Measurements from ENCODE around the gene KCNAB1. TPM values are rescaled to one million over a fixed set of nuclear protein-coding genes. Genes with fewer than 3 reads are reported as not detected.
A peak's percentile ranks its signal among the peaks of the same experiment; 100 is the strongest.

The KCNAB1 gene
- total RNA-seq, 2 donors from 2014 or later: 0.07 to 0.74 TPM

- H3K36me3 ChIP-seq: no peaks in the 10 kb centered on the region
- H3K4me3 ChIP-seq: no peak overlapping the region
- no peaks in the 10 kb centered on the region for H3K4me1 ChIP-seq
Measured at GRCh38 chr3:156478891-156479290, 358.5 kb downstream of the KCNAB1 start.

DNA sequence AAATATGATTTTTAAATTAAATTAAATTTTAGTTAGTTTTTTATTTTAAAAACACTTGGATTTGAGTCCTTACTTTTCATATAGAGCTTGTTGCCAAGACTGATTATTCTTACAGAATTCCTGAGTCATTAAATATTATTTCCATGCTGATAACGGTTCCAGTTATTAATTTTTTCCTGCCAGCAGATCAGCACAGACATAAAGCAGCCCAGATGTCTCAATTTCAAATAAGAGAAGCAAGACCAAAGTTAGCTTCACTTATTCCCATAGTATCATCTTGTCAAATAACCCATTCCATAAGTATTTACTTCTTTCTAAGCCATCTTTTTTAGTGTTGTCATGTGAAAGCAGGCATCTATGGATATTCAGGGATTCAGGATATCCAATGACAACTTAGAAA is 359.2 kb downstream of the KCNAB1 start:
- Histone ChIP-seq H3K4me1 (no peaks in the 10 kb centered on the region), H3K27me3 (no peaks in the 10 kb centered on the region), H3K4me3 (no peak overlapping the region), H3K9me3 (no peaks in the 10 kb centered on the region), H3K36me3 (no peaks in the 10 kb centered on the region), H3K27ac (no peak overlapping the region), H3K9ac (ENCODE audit: low read depth in 2 of 2, low read length in 2 of 2) (no peak overlapping the region)
- no peak for TF ChIP-seq CTCF (IDR thresholded peaks at IDR 0.05)
- no peak for DNase-seq
- intact Hi-C loops (cut with DNase I): no loop called here

More at GRCh38 chr3:156478891-156479290, 358.5 kb downstream of the KCNAB1 start:
- Histone ChIP-seq H3K27ac (no peak overlapping the region), H3K9me3 (no peaks in the 10 kb centered on the region), H3K9ac (ENCODE audit: low read depth in 2 of 2, low read length in 2 of 2) (no peak overlapping the region), H3K27me3 (no peaks in the 10 kb centered on the region)
- no peak for DNase-seq
- intact Hi-C loops (cut with DNase I): no loop called here
- TF ChIP-seq CTCF (IDR thresholded peaks at IDR 0.05): no peak

DNA sequence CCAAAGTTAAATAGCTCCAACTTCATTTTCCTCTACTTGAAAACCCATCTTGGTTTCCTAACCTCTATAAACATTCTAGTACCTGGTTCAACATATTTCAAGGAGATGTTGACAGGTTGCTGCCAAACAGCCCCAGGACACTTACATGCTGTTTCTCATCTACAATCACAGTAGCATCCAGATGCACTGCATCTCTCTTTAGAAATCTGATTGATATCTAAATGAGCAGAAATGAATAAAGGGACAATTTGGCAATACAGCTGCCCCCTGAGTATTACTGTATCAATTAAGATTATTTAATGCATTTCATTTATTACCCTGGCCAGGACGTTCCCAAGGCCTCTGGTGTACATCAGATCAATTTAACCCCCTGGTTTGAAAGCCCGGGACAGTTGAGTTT is 360.6 kb downstream of the KCNAB1 start:
- intact Hi-C loops (cut with DNase I): no loop called here
- no peak overlapping the region for H3K9ac ChIP-seq (ENCODE audit: low read depth in 2 of 2, low read length in 2 of 2)
- no peaks in the 10 kb centered on the region for H3K9me3 ChIP-seq
- H3K27me3 ChIP-seq: no peaks in the 10 kb centered on the region
- H3K4me3 ChIP-seq: no peak overlapping the region
- no peak for DNase-seq
- H3K4me1 ChIP-seq: no peaks in the 10 kb centered on the region
- no peak for TF ChIP-seq CTCF (IDR thresholded peaks at IDR 0.05)
- H3K36me3 ChIP-seq: no peaks in the 10 kb centered on the region
- no peak overlapping the region for H3K27ac ChIP-seq

DNA sequence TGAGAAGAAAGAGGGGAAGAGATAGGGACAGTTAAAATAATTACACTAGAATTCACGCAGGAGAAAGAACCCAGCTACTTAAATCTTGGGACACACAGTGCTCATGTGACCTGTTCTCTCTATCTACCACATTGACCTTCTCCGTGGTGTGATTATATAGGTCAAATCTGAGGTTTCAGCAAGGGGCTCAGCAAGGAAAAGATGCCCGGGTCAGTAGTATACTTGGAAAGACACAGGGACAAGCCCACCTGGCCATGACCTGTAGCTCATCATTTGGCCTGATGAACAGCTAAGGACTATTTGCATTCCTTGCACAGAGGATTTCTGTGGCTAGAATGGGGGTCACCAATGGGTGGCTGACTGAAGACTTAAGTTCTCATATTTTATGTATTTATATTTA is 362.6 kb downstream of the KCNAB1 start:
- Histone ChIP-seq H3K4me1 (no peaks in the 10 kb centered on the region), H3K27me3 (no peaks in the 10 kb centered on the region), H3K4me3 (no peak overlapping the region), H3K36me3 (no peaks in the 10 kb centered on the region), H3K9me3 (no peaks in the 10 kb centered on the region), H3K9ac (ENCODE audit: low read depth in 2 of 2, low read length in 2 of 2) (no peak overlapping the region), H3K27ac (peak overlapping the region; percentile 74)
- no peak for DNase-seq
- intact Hi-C loops (cut with DNase I): no loop called here
- TF ChIP-seq CTCF (IDR thresholded peaks at IDR 0.05): no peak

- no peak for TF ChIP-seq CTCF (IDR thresholded peaks at IDR 0.05)
- DNase-seq: no peak
- intact Hi-C loops (cut with DNase I): no loop called here
- Histone ChIP-seq H3K36me3 (no peaks in the 10 kb centered on the region), H3K9me3 (no peaks in the 10 kb centered on the region), H3K27ac (peak overlapping the region; percentile 74), H3K27me3 (no peaks in the 10 kb centered on the region), H3K4me1 (no peaks in the 10 kb centered on the region), H3K4me3 (no peak overlapping the region), H3K9ac (ENCODE audit: low read depth in 2 of 2, low read length in 2 of 2) (no peak overlapping the region)
Measured at GRCh38 chr3:156483426-156483825, 363.0 kb downstream of the KCNAB1 start.

All from colonic mucosa (tissue), 4 donors.